T-helper 1 cell treated with Interleukin-12 subunit alpha and Interleukin-12 subunit beta and Interleukin-4 antibody, amounts not matched to agents 30 μg/mL and 1 μg/mL, for 36 hours (primary cell): ENCODE measurements around the gene EYA4.

Experiments
- H3K27ac Mint-ChIP-seq: one replicate; pipeline ENCODE4 v1.8.0; 2021; ENCODE audit warnings: mild to moderate bottlenecking, mixed read lengths
- H3K27me3 Mint-ChIP-seq: one replicate; pipeline ENCODE4 v1.8.0; 2021; ENCODE audit warnings: low read depth, mixed read lengths
- H3K36me3 Mint-ChIP-seq: one replicate; pipeline ENCODE4 v1.8.0; 2021; ENCODE audit warnings: low read depth, mixed read lengths
- H3K4me1 Mint-ChIP-seq: one replicate; pipeline ENCODE4 v1.8.0; 2021; ENCODE audit warnings: low read depth, mixed read lengths
- H3K4me3 Mint-ChIP-seq: one replicate; pipeline ENCODE4 v1.8.0; 2021; ENCODE audit warnings: mild to moderate bottlenecking, moderate library complexity, mixed read lengths
- H3K9me3 Mint-ChIP-seq: one replicate; pipeline ENCODE4 v1.8.0; 2021; ENCODE audit warnings: mixed read lengths

Gene EYA4

GRCh38 chr6:133532908-133533307 is 291.8 kb downstream of the EYA4 start:
- H3K27ac Mint-ChIP-seq = no peak overlapping the region
- H3K4me3 Mint-ChIP-seq = no peak overlapping the region
- no peaks in the 10 kb centered on the region for H3K9me3 Mint-ChIP-seq
- H3K4me1 Mint-ChIP-seq = no peaks in the 10 kb centered on the region
- no peaks in the 10 kb centered on the region for H3K27me3 Mint-ChIP-seq
- no peaks in the 10 kb centered on the region for H3K36me3 Mint-ChIP-seq

- Mint-ChIP-seq H3K36me3 (no peaks in the 10 kb centered on the region), H3K9me3 (no peaks in the 10 kb centered on the region), H3K27me3 (peaks cover 4% of the 10 kb centered on the region), H3K4me1 (no peaks in the 10 kb centered on the region), H3K27ac (no peak overlapping the region), H3K4me3 (no peak overlapping the region)
Observed at GRCh38 chr6:133539502-133540259, 298.5 kb downstream of the EYA4 start.

GRCh38 chr6:133540361-133540760 is 299.2 kb downstream of the EYA4 start:
- no peak overlapping the region for H3K4me3 Mint-ChIP-seq
- H3K27ac Mint-ChIP-seq = no peak overlapping the region
- H3K4me1 Mint-ChIP-seq = no peaks in the 10 kb centered on the region
- peaks cover 4% of the 10 kb centered on the region for H3K27me3 Mint-ChIP-seq
- no peaks in the 10 kb centered on the region for H3K36me3 Mint-ChIP-seq
- H3K9me3 Mint-ChIP-seq = no peaks in the 10 kb centered on the region

GRCh38 chr6:133541040-133541439 is 299.9 kb downstream of the EYA4 start:
- no peaks in the 10 kb centered on the region for H3K36me3 Mint-ChIP-seq
- peaks cover 4% of the 10 kb centered on the region for H3K27me3 Mint-ChIP-seq
- no peaks in the 10 kb centered on the region for H3K4me1 Mint-ChIP-seq
- no peak overlapping the region for H3K27ac Mint-ChIP-seq
- H3K9me3 Mint-ChIP-seq = no peaks in the 10 kb centered on the region
- no peak overlapping the region for H3K4me3 Mint-ChIP-seq

DNA sequence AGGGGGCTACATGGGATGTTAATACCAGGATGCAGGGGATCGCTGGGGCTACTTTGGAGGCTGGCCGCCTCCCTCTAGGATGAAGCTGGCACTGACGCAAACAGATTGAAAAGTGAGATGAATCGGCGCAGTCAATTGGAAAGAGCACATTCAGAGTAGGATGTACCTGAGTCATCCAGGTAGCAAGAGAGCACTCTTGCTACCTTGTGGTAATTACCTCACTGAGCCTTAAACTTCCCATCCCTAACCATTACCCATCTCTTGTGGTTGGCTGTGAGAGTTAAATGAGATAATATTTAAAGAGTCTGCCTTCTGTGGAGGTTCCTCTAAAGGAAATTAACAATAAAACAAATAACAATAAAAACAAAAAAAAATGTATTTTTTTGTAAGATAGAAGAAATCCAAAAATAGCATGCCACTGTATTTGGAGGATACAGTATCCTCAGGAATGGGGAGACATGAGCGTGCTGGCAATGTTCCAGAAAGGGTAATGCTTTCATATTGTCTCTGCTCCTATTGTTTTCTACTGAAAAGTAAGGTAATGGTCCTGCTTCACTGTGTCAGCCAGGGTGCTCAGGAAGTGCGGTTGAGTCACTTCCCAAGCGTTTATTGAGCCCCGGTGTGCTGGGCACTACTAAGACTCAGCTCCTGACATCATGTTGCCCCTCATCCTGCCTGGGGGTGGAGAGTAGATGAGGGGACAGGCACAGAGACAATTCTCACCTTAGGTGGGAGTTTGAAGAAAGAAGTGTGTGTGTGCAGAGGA is 301.1 kb downstream of the EYA4 start:
- no peak overlapping the region for H3K27ac Mint-ChIP-seq
- H3K9me3 Mint-ChIP-seq = no peaks in the 10 kb centered on the region
- H3K4me3 Mint-ChIP-seq = no peak overlapping the region
- no peaks in the 10 kb centered on the region for H3K4me1 Mint-ChIP-seq
- no peaks in the 10 kb centered on the region for H3K36me3 Mint-ChIP-seq
- peaks cover 4% of the 10 kb centered on the region for H3K27me3 Mint-ChIP-seq

GRCh38 chr6:133544419-133544818 is 303.3 kb downstream of the EYA4 start:
- H3K27me3 Mint-ChIP-seq = peaks cover 4% of the 10 kb centered on the region
- H3K36me3 Mint-ChIP-seq = no peaks in the 10 kb centered on the region
- H3K4me3 Mint-ChIP-seq = no peak overlapping the region
- no peaks in the 10 kb centered on the region for H3K9me3 Mint-ChIP-seq
- H3K27ac Mint-ChIP-seq = no peak overlapping the region
- no peaks in the 10 kb centered on the region for H3K4me1 Mint-ChIP-seq

DNA sequence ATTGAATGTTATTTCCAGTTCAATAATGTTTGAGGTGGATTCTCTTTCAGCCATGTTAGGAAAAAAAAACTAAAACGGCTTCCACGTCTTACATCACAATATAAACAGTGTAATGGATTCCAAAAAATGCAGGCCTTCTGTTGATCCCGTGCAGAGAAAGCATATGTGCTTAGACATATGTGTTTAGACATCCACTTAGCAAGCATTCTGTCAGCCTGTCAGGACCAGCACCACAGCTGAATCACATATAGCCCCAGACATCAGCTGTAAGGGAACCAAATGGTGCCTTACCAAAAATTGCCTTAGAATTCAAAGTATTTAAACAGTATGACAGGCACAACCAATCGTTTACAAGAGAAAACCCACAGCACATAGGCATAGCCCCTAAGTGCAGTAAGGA is 304.9 kb downstream of the EYA4 start:
- peaks cover 4% of the 10 kb centered on the region for H3K27me3 Mint-ChIP-seq
- no peak overlapping the region for H3K27ac Mint-ChIP-seq
- H3K4me1 Mint-ChIP-seq = no peaks in the 10 kb centered on the region
- no peaks in the 10 kb centered on the region for H3K36me3 Mint-ChIP-seq
- H3K9me3 Mint-ChIP-seq = no peaks in the 10 kb centered on the region
- H3K4me3 Mint-ChIP-seq = no peak overlapping the region

- no peak overlapping the region for H3K4me3 Mint-ChIP-seq
- peaks cover 4% of the 10 kb centered on the region for H3K27me3 Mint-ChIP-seq
- H3K36me3 Mint-ChIP-seq = no peaks in the 10 kb centered on the region
- no peak overlapping the region for H3K27ac Mint-ChIP-seq
- no peaks in the 10 kb centered on the region for H3K4me1 Mint-ChIP-seq
- no peaks in the 10 kb centered on the region for H3K9me3 Mint-ChIP-seq
Observed at GRCh38 chr6:133547136-133547535, 306.0 kb downstream of the EYA4 start.

DNA sequence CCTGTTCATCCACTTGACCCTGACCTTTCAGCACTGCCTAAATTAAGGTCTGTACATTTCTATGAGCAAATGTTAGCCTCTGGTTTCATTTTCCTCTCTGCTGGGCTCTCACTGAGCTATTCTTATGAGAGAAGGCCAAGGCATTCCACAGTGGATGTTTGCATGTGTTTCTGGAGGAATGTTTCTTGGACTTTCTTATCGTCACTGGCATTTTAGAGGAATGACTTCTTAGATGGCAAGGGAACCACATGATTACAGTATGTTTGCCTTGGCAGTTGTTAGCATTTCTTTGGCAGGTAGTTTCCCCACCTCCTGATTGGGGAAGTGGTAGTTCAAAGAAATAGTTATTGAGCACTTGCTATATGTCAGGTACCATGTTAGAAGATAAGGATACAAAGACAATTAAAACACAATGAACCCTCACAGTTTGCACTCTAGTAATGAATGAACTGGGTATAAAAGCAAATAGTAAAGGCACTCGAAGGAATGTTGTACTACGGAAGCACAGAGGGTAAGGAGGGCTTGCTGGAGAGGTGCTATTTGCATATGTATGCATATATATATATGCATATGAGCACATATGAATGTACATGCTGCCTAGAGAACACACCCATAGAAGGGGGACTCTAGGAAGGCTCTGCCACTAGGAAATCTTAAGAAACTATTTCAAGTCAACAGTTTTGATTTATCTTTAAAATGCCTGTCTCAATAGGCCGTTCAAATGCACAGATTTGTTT is 307.4 kb downstream of the EYA4 start:
- no peaks in the 10 kb centered on the region for H3K27me3 Mint-ChIP-seq
- no peaks in the 10 kb centered on the region for H3K36me3 Mint-ChIP-seq
- no peaks in the 10 kb centered on the region for H3K4me1 Mint-ChIP-seq

GRCh38 chr6:133549371-133549801 is 308.2 kb downstream of the EYA4 start:
- Mint-ChIP-seq H3K4me3 (no peak overlapping the region), H3K4me1 (no peaks in the 10 kb centered on the region), H3K36me3 (no peaks in the 10 kb centered on the region), H3K9me3 (no peaks in the 10 kb centered on the region), H3K27me3 (no peaks in the 10 kb centered on the region), H3K27ac (no peak overlapping the region)

More for the DNA sequence above, 307.4 kb downstream of the EYA4 start:
- no peak overlapping the region for H3K4me3 Mint-ChIP-seq
- H3K9me3 Mint-ChIP-seq = no peaks in the 10 kb centered on the region
- H3K27ac Mint-ChIP-seq = no peak overlapping the region

DNA sequence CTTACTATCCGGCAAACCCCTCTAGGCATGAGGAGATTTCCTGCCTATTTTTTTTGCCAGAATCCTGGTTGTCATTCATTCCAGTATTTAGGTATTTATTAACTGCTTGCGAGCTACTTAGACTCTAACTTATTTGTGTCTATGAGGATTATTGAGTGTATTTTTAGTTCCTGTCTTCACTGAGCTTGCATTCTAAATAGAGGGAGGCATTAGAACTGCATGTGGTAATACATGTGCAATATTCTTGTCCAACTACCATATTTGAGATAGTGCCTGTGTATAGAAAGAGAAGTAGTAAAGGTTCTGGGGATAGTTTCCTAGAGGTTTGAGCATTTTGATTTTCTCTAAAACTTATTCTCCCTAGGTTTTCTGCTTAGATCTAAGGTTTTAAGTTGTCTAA is 308.9 kb downstream of the EYA4 start:
- no peaks in the 10 kb centered on the region for H3K27me3 Mint-ChIP-seq
- H3K9me3 Mint-ChIP-seq = no peaks in the 10 kb centered on the region
- no peak overlapping the region for H3K4me3 Mint-ChIP-seq
- no peaks in the 10 kb centered on the region for H3K4me1 Mint-ChIP-seq
- no peaks in the 10 kb centered on the region for H3K36me3 Mint-ChIP-seq
- no peak overlapping the region for H3K27ac Mint-ChIP-seq

DNA sequence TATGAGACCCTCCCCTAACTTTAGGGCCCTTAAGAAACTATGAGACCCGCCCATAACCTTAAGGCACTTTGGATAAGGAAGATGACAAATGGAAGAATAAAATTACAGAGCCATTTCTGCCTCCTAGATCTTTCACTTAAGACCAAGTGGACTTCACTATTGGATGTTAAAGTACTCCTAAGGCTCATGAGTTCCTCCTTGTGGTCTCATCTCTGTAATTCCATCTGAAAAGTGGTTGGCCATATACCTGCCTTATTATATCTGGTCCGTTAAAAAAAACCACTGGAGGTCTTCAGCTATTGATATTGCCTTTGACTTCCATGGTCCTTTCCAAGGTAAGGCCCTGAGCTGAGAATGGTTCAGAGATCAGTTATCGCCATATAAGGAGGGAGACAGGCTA is 310.3 kb downstream of the EYA4 start:
- Mint-ChIP-seq H3K36me3 (no peaks in the 10 kb centered on the region), H3K4me3 (no peak overlapping the region), H3K27me3 (no peaks in the 10 kb centered on the region), H3K27ac (no peak overlapping the region), H3K4me1 (no peaks in the 10 kb centered on the region), H3K9me3 (no peaks in the 10 kb centered on the region)

- Mint-ChIP-seq H3K4me1 (no peaks in the 10 kb centered on the region), H3K36me3 (no peaks in the 10 kb centered on the region), H3K27ac (no peak overlapping the region), H3K27me3 (no peaks in the 10 kb centered on the region), H3K9me3 (no peaks in the 10 kb centered on the region), H3K4me3 (no peak overlapping the region)
Observed at GRCh38 chr6:133551847-133552341, 310.7 kb downstream of the EYA4 start.

DNA sequence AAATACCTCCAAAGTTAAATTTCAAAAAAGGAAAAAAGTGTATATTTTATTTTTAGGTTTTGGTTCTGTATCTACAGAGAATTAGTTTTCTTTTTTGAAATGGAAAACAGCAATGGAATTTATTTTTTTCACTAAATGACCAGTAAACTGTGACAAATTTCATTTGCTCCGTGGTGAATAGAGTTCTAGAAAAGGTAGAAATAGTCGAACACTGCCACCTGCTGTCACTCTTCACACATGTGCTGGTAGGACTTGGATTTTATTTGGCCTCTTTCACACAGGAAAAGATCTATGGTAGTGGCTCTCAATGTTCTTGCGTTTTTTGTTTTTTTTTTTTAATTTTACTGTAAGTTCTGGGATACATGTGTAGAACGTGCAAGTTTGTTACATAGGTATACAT is 312.5 kb downstream of the EYA4 start:
- Mint-ChIP-seq H3K4me3 (no peak overlapping the region), H3K36me3 (no peaks in the 10 kb centered on the region), H3K27me3 (no peaks in the 10 kb centered on the region), H3K27ac (no peak overlapping the region), H3K9me3 (no peaks in the 10 kb centered on the region), H3K4me1 (no peaks in the 10 kb centered on the region)
